A549 (cell line): ENCODE measurements around the gene TMEM120B.
"Not testable (repeated sequence)": the region's sequence is repeated elsewhere in the genome, so short reads cannot be mapped to it uniquely, and the experiment has no call there.

Experiments
- BHLHE40 ChIP-seq: IDR thresholded peaks from 2 replicates; pipeline ENCODE4 v1.6.1; 2012; ENCODE audit warnings: low read depth, low read length, inconsistent platforms
- CEBPB ChIP-seq, 2 experiments: fragments of >200 bp in 1 of 2; sonication (Bioruptor Twin) in 1 of 2; formaldehyde crosslinking in 1 of 2; IDR thresholded peaks; 2 replicates each; pipeline ENCODE4 v1.6.1; 2012 to 2016
- EHMT2 ChIP-seq: fragments of 200-600 bp; sonication (generic); IDR thresholded peaks from 2 replicates; pipeline ENCODE4 v1.6.1; 2016; ENCODE audit warnings: antibody characterized with exemption, low read depth, mild to moderate bottlenecking, moderate library complexity
- EP300 ChIP-seq, 2 experiments: fragments of >200 bp; sonication (Bioruptor Twin); formaldehyde crosslinking; IDR thresholded peaks; 2 replicates in 1 of 2; 3 replicates in 1 of 2; pipeline ENCODE4 v1.6.1; 2016 to 2017
- JUNB ChIP-seq: fragments of >200 bp; sonication (Bioruptor Twin); formaldehyde crosslinking; IDR thresholded peaks from 2 replicates; pipeline ENCODE4 v1.6.1; 2016
- ZC3H11A ChIP-seq: fragments of 450-650 bp; IDR thresholded peaks from 2 replicates; pipeline ENCODE4 v1.6.1; 2014; ENCODE audit warnings: antibody characterized with exemption, mild to moderate bottlenecking
- TF ChIP-seq, protein P1 (sequence below): fragments of >200 bp; sonication (Bioruptor Twin); formaldehyde crosslinking; IDR thresholded peaks from 3 replicates; pipeline ENCODE4 v1.5.1; 2016

DNA sequence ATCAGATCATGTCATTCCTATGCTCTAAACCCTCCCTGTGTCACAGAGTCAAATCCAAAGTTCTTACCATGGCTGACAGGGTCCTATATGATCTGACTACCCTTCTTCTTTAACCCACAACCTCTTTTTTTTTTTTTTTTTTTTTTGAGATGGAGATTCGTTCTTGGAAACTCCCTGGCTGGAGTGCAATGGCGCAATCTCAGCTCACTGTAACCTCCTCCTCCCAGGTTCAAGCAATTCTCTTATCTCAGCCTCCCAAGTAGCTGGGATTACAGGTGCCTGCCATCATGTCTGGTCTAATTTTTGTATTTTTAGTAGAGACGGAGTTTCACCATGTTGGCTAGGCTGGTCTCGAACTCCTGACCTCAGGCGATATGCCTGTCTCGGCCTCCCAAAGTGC, 45.7 kb upstream of the TMEM120B start:
- TF ChIP-seq EHMT2; EP300 (IDR thresholded peaks at IDR 0.05); ZC3H11A; BHLHE40; CEBPB (IDR thresholded peaks at IDR 0.05); JUNB: not testable (repeated sequence)
- TF ChIP-seq, protein P1, sequence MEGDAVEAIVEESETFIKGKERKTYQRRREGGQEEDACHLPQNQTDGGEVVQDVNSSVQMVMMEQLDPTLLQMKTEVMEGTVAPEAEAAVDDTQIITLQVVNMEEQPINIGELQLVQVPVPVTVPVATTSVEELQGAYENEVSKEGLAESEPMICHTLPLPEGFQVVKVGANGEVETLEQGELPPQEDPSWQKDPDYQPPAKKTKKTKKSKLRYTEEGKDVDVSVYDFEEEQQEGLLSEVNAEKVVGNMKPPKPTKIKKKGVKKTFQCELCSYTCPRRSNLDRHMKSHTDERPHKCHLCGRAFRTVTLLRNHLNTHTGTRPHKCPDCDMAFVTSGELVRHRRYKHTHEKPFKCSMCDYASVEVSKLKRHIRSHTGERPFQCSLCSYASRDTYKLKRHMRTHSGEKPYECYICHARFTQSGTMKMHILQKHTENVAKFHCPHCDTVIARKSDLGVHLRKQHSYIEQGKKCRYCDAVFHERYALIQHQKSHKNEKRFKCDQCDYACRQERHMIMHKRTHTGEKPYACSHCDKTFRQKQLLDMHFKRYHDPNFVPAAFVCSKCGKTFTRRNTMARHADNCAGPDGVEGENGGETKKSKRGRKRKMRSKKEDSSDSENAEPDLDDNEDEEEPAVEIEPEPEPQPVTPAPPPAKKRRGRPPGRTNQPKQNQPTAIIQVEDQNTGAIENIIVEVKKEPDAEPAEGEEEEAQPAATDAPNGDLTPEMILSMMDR: not testable (repeated sequence)
